DMS114 treated with DMSO at 0.1 percent for 48 hours (cell line): Measurements from ENCODE around the gene ALG8.
"Not testable (repeated sequence)": the region's sequence is repeated elsewhere in the genome, so short reads cannot be mapped to it uniquely, and the experiment has no call there.

Source experiments
- DNase-seq: peaks from one replicate; lab custom pipeline; 2025; ENCODE audit not compliant: unreplicated experiment; lab: John Stamatoyannopoulos, UW

The ALG8 gene

DNA sequence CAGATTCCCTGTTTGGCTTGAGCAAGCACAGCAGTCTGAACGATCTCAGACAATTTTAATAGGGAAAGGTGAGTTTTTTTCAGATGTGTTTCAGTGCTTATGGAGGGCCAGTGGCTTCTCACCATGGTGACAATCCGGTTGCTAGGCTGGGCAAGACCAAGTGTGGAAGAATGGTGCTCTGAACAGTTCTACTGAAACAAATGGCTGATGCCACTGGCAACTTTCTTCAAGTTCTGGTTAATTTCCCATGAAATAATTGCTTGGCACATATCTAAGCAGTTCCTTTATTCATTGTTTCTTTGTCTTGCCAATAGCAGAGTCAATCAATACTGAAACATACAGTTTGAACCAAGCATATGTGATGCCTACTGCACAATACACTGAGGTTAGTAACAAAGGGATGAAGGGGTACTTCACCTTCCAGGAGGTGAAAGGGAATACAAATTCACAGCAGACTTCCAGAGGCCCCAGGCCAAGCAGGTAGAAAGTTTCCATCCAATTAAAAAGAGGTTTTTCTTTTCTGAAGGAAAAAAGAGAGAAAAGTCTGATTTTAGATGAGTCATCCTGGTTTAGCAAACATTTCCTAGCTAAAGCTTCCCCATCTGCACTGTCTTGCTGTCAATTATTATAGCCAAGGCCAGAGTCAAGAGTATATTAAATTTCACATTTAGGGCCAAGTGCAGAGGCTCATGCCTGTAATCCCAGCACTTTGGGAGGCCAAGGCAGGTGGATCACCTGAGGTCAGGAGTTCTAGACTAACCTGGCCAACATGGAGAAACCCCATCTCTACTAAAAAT, 38.6 kb downstream of the ALG8 start:
- DNase-seq, result no peak

DNA sequence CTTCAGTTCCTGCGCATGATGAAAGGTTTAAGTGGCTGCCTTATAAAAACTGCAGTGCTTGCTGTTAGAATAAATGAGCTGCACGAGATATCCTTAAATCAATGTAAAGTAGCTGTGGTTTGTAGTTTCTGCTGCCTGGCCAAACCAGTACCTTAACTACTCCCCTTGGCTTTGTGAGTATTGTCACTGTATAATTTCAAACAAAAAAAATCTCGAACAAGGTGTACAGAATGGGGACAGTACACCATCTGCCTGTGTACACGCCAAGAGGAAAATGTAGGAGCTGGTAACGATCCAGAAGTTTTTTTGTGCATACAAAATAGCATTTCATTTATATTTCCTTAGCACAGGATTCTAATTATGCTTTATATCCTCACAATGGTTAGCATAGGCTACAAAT, 39.2 kb downstream of the ALG8 start:
- no peak for DNase-seq

DNA sequence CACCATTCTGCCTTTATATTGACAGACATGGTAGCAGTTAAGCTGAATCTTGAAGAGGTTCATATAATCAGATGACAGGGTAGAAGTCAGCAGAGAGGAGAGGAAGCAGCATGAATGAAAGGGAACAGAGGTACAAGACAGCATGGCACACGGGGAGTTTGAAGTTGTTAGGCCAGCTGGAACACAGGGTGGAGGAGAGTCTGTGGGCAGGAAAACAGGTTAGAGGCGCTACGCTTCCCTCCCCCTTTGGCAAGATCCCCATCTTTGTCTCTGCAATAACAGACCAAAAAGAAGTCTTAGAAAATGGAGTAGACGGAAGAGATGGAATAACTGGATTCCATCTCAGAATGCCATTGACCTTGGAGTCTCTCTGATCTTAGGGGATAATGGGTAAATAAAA, 39.8 kb downstream of the ALG8 start:
- DNase-seq, result no peak

DNA sequence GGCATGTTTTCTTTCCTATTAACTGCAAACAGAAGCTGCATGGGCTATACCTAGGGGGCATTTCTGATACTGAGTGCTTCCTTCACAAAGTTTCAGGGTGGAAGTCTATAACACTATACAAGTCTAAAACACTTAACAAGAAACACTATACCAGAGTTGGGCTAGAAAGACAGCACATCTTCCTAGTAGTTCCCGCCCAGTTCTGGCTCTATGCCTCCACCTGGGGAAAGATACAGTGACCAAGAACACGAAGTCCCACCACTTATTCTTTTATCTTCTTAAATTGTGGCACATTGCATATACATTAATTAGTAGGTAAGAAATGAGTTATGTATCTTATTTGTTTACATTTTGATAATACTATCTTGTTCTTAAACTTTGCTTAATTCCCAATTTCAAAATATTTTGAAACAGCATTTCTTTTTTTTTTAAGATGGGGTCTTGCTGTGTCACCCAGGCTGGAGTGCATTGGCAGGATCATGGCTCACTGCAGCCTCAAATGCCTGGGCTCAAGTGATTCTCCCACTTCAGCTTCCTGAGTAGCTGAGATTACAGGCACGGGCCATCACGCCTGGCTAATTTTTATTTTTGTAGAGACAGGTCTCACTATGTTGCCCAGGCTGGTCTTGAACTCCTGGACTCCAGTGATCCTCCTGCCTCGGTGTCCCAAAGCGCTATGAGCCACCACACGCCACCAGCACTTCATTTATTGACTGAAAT, 41.6 kb downstream of the ALG8 start:
- DNase-seq, result no peak

DNA sequence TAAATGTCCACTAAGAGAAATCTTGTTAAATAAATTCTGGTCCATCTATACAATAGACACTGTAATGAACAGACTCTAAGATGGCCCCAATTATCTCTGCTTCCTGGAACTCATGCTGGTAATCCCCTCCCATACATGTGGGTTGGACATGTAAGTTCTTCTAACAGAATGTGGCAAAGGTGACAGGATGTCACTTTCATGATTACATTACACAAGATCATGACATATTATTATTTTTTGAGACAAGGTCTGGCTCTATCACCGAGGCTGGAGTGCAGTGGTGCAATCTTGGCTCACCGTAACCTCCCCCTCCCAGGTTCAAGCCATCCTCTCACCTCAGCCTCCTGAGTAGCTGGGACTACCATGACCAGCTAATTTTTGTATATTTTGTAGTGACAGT, 45.2 kb downstream of the ALG8 start:
- DNase-seq, result no peak

DNA sequence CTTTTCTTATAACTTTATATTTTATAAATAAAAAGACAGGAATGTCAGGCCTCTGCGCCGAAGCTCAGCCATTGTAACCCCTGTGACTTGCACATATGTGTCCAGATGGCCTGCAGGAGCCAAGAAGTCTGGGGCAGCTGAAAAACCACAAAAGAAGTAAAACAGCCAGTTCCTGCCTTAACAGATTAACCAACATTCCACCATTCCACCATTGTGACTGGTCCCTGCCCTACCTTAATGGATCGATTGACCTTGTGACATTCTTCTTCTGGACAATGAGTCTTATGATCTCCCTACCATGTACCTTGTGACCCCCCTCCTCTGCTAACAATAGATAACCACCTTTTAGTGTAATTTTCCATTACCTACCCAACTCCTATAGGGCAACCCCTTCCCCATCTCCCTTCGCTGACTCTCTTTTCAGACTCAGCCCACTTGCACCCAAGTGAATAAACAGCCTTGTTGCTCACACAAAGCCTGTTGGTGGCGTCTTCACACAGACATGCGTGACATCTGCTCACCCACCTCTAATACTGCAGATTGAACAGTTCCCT, 52.8 kb downstream of the ALG8 start:
- not testable (repeated sequence) for DNase-seq

DNA sequence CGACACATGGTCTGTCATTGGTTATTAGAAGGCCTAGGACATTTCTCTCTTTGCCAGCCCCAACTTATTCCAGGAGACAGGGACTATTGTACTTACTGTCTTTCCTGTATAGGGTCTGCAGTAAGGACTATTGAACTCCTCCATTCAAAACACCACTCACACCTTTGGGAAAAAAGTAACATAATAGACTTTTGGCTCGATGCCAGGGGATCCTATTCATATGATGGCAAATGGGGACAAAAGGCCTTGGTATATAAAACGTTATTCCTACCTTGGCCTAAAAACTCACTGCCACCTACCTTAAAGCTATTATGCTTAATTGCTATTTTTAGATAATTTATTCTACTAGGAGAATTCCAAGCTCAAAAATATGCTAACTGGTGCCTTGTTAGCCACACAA, 53.5 kb downstream of the ALG8 start:
- no peak for DNase-seq

DNA sequence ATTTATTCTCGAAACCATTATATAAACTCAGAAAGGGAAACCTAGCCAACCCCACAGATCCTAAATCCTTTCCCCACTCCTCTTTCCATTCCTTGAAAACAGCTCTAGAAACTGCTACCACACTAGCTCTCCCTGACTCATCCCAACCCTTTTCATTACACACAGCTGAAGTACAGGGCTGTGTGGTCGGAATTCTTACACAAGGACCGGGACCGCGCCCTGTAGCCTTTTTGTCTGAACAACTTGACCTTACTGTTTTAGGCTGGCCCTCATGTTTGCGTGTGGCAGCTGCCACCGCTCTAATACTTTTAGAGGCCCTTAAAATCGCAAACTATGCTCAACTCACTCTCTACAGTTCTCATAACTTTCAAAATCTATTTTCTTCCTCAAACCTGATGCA, 54.9 kb downstream of the ALG8 start:
- DNase-seq, result not testable (repeated sequence)

DNA sequence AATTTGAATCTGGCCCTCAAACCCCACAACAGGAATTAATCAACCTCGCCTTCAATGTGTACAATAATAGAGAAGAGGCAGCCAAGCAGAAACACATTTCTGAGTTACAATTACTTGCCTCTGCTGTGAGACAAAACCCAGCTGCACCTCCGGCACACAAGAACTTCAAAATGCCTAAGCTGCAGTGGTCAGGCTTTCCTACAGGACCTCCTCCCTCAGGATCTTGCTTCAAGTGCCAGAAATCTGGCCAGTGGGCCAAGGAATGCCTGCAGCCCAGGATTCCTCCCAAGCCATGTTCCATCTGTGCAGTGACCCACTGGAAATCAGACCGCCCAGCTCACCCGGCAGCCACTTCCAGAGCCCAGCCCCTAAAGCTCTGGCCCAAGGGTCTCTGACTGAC, 56.4 kb downstream of the ALG8 start:
- DNase-seq, result no peak

DNA sequence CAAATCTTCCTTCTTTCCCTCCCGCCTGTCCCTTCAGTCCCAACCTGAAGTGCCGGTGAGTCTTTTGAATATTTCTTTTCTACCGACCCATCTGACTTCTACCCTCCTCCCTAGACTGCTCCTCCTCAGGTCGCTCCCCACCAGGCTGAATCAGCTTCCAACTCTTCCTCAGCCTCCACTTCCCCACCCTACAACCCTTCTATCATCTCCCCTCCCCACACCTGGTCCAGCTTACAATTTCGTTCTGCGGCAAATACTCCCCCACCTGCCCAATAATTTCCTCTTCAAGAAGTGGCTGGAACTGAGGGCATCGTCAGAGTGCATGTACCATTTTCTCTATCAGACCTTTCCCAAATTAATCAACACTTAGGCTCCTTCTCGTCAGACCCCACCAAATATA, 57.3 kb downstream of the ALG8 start:
- no peak for DNase-seq

DNA sequence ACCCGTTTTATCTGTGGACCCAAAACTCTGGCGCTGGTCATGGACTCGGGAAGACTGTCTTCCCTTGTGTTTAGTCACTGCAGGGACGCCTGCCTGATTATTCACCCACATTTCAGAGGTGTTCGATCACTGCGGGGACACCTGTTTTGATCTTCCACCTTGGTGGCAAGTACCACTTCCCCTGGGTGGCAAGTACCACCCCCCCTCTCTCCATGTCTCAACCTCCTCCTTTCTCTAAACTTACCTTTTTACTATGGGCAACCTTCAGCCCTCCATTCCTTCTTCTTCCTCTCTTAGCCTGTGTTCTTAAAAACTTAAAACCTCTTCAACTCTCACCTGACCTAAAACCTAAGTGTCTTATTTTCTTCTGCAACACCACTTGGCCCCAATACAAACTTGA, 57.8 kb downstream of the ALG8 start:
- DNase-seq, result no peak

DNA sequence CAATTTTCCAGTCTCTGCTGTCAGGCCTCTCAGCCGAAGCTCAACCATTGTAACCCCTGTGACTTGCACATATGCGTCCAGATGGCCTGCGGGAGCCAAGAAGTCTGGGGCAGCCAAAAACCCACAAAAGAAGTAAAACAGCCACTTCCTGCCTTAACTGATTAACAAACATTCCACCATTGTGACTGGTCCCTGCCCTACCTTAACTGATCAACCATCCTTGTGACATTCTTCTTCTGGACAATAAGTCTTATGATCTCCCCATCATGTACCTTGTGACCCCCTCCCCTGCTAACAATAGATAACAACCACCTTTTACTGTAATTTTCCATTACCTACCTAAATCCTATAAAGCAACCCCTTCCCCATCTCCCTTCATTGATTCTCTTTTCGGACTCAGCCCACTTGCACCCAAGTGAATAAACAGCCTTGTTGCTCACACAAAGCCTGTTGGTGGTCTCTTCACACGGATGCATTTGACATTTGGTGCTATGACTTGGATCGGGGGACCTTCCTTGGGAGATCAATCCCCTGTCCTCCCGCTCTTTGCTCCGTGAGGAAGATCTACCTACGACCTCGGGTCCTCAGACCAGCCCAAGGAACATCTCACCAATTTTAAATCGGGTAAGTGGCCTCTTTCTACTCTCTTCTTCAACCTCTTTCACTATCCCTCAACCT, 58.5 kb downstream of the ALG8 start:
- DNase-seq, result no peak

DNA sequence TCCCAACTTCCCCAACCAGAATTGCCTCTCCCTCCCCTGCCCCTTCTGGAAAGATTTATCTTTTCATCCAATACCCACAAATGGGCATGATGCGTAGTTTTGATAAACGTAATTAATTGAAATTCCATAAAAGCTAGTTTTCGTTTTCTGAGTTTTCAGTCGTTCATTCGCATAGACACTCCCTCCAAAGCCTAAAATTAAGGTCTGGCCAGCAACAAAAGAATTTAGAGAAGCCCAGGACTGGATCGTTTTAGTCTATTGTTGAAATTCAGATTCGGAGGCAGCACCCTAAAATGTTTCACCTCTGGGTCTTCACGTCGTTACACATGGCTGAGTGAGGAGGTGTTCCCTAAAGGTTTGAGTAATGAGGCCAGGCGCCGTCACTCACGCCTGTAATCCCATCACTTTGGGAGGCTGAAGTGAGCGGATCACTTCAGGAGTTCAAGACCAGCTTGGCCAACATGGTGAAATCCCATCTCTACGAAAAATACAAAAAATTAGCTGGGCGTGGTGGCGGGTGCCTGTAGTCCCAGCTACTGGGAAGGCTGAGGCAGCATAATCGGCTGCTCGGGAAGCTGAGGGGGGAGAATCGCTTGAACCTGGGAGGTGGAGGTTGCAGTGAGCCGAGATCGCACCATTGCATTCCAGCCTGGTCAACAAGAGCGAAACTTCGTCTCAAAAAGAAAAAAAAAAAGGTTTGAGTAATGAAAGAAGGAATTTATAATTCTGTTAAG, 59.2 kb downstream of the ALG8 start:
- no peak for DNase-seq

DNA sequence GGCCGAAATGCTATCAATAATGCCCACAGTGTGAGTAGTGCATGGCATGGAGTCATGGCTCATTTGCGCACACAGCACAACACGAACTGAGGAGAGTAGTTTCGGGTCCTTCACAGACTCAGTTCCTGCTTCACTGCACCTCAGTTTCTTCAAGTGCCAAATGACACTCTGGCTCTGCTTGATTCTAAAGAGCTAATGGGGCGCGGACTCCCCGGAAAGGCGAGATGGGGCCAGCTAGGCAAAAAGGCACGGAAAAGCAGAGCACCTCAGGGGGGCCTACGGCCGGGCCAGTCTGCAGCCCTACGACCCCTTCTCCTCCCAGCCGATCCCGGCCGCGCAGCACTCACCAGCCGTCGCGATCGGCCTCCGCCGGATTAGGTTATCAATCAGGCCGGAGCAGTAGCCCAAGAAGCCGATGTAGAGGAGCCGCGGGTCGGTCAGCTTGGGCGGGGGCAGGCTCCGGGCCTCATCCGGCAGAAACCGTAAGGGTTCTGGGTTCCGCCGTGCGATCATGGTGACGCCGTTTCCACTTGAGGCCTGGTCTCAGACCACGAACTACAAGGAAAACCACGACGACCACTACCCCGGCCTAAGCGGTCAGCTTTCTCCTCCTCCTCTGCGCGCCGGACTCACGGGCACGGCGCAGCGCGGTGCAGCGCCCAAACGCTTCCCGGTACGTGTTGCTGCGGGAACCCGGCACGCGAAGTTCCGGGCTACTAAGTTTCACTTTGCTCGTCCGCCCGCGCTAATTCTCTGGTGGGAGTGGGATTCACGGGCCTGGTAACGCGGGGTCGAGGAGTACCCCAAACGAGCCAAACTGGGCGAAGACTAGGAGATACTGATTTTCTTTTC, 60.0 kb downstream of the ALG8 start, which contains the start of gene NDUFC2:
TSS of gene NDUFC2 (minus strand) at position 631 of the 852 bp plus-strand sequence. CDS start at position 513, 118 bp downstream.
- peak; percentile 52 for DNase-seq

DNA sequence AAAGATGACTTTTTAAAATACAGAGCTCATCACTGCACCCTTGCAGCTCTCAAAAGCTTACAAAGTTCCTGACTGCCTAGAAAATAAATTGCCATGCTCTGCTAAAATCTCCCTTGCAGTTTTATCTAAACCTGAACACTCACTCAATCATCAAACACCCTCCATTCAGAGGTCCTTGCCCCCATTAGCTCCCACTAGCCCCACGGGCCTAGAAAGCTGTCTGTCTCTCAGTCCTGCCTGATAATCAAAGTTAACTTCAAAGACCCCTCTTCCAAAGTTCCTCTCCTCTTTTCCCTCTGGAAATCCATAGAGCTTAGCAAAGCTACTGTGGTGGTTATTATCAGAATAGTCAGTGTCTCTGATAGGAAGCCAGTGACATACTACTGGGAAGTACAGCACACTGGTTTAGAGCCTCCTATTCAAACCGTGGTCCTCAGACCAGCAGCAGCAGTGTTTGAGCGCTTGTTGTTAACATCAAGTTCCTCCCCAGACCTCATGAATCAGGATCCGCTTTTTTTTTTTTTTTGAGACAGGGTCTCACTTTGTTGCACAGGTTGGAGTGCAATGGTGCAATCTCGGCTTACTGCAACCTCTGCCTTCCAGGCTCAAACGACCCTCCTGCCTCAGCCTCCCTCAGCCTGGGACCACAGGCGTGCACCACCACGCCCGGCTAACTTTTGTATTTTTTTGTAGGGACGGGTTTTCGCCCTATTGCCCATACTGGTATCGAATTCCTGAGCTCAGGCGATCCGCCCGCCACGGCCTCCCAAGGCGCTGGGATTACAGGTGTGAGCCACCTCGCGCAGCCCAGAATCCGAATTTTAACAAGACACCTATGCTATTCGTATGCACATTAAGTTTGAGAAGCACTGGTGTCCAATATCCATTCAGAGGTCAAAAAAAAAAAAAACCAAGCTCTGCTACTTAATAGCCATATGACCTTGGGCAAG, 60.9 kb downstream of the ALG8 start:
- no peak for DNase-seq

DNA sequence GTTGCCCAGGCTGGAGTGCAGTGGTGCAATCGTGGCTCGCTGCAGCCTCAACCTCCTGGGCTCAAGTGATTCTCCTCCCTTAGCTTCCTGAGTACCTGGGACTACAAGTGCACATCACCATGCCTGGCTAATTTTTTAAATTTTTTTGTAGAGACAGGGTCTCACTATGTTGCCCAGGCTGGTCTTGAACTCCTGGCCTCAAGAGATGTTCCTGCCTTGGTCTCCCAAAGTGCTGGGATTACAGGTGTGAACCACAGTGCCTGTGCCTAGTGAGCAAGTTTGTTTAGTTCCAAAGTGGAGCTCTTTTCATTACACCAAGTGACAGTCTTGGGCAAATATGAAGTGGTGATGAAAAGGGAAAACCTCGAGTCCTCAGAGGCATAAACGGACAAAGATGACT, 61.8 kb downstream of the ALG8 start:
- DNase-seq, result not testable (repeated sequence)

DNA sequence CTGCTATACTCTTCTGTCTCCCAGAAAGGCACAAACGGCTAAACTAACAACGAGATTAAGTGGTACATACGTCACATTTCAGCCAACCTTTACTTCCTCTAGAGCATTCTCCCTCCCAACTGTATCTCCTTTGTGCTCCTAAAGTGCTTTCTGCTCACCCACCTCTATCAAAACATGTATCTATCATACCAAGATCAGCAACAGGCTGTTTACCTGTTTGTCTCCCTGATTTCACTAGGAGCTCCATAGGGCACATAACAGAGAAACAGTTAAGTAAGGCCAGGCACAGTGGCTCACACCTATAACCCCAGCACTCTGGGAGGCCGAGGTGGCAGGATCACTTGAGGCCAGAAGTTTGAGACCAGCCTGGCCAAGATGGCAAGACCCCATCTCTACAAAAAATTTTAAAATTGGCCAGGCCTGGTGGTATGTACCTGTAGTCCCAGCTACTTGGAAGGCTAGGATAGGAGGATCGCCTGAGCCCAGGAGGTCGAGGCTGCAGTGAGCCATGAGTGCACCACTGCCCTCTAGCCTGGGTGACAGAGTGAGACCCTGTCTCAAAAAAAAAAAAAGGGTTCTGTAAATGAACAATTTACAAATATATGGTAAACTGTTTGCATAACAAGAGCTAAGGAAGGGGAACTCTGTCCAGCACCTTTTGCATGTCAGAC, 62.6 kb downstream of the ALG8 start:
- no peak for DNase-seq

DNA sequence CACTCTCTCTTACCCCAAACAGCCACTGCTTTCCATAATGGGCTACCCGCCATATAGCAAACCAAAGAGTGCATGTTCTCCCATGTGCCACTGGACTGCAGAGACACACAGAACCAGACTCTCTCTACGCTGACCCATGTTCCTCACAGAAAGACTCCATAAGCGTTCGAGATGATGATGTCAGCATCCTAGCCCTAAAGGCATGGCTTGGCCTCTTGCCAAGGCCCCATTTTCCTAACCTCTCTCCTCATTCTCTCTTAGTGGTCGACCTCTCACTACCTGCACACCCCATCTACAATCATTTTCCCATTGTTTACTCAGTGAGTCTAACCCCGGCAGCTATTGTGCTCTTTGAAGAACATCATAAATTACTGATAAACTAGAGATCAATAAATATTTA, 64.7 kb downstream of the ALG8 start:
- no peak for DNase-seq
